Measurements from ENCODE around the gene BLACAT1.
"Not testable (repeated sequence)": the region's sequence is repeated elsewhere in the genome, so short reads cannot be mapped to it uniquely, and the experiment has no call there.

The BLACAT1 gene

DNA sequence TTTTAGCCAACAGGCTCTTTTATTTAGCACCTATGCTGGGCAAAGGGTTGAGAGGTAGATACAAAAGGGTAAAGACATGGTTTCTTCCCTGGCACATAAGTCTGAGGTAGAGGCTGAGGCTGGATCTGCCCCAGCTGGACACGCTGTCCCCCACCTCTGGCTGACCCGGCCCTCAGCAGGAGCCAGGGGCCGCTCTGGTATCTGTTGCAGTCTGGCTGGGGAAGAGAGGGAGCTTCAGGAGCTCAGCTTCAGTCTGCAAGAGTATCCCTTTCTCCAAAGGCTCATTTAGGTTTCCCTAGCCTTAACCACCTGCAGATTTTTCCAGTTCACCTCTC, 14.2 kb downstream of the BLACAT1 start:
- DNase-seq (ENCODE audit: low read depth): no peak

DNA sequence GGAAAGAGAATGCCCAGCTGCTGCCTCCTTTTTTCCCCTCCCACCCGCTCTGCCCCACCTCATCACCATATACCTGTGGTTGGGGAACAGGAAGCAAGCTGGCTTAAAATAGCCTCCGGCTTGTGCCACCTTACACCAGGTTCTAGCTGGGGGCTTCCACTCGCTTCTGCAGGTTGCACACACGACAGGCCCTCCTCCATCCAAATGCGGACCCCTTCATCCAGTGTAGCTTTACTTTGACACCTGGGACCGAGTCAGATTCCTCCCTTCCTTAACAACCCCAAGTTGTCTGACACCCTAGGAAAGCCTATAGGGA, 14.6 kb downstream of the BLACAT1 start:
- no peak for DNase-seq (ENCODE audit: low read depth)

DNA sequence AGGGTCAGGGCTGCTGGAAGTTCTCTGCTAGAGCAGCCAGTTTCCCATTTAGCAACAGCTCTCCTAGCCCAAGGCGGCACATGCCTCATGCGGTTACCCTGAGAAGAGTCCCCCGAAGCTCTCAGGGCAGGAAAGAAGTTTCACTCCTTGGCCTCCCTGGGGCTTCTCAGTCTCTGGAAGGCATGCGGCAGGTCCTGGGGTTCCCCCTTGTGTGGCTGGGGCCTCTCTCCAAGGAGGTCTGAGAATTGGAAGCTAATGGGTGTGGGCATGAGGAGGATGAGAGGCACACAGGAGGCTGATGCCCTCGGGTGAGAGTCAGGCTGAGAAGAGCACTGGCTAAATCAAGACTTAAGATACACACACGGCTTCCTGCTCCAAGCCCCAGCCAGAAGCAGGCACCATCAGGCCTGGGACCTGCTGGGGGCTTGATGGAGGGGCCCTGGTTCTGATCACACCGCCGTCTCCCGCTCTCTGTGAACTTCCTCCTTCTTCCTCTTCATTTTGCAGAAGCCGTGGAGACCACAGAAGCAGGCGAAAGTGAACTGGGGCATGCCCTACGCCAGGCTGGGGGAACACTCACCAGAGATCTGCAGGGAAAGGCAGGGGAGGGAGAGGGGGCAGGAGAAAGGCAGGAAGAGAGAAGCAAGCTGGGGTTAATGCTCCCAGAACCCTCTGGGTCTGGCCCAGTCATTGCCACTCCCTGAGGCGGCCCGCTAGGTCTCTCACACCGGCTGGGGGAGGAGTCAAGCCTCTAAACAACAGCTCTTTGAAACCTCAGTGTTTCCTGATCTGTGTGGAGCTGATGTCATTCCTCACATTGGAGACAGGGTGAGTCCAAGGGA, 15.1 kb downstream of the BLACAT1 start:
- peak; percentile 40 for DNase-seq (ENCODE audit: low read depth)

DNA sequence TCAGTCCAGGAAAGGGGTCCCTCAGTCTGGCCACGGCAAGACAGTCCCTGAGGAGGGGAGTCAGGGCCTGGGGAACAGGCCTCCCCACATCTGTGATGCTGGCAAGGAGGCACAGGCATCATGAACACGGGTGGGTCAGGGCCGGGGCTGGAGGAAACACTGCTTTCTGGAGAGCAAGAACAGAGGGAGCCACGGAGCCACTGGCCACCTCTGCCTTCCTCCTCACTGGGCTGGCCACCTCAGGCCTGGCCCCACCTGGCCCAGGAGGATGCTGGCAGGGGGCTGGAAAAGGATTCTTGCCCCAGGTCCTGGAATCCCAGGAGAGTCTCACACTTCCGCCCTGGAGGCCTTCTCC, 15.7 kb downstream of the BLACAT1 start:
- no peak for DNase-seq (ENCODE audit: low read depth)

DNA sequence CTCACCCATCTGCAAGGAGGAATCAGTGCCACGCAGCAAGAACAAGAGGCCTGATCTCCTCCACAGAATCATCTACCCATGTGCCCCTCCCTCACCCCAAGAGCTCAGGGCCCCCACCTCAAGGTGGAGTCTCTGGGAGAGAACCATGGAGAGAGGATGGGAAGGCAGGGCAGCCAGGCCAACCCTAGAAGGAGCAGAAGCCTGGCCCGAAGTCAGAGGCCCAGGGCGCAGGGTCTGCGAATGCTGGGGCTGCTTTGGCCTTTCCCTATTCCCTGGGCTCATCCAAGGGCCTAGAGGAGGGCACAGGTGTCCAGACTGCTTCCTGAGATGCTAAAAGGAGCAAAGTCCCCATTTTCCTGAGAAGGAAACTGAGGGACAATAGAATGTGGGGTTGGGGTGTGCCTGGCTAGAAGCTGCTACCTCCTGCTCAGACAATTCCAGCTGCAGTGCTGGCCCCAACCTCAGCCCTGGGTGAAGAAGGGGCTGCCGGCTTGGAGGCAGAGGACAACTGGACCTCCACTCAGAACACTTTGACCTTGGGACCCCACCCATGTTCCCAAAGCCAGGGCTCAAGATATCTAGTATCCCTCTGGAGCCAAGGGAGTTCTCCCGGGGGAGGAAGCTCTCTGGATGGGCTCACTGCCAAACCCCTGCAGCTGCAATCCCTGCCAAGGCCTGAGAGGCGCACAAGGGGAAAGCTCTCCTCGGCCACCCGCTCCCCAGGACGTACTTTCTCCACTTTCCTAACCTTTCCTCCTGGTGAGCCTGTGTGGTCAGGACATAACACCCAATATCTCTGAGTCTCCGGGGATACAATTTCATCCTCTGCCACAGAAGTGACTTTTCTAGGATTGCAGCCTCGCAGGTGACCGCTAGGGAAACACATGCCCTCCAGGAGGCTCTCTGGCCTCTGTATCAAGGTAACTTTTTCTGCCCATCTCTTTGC, 17.4 kb downstream of the BLACAT1 start:
- DNase-seq (ENCODE audit: low read depth): peak; percentile 78

DNA sequence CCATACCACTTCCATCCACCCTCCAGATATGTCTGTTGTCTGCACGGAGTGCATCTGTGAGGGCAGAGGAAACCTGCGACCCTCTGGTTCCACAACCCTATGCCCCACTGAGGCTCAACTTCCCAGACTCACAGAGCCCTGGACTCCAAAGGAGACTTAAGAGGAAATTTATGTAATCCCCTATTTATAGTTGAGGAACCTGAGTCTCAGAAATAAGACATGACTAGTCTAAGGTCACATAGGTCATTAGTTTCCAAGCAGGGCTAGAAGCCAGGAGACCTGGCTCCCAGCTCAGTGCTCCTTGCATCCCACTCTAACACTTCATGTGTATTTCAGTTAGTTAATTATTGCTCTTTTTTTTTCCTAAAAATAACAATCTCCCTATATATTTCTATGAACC, 18.3 kb downstream of the BLACAT1 start:
- DNase-seq (ENCODE audit: low read depth): no peak

DNA sequence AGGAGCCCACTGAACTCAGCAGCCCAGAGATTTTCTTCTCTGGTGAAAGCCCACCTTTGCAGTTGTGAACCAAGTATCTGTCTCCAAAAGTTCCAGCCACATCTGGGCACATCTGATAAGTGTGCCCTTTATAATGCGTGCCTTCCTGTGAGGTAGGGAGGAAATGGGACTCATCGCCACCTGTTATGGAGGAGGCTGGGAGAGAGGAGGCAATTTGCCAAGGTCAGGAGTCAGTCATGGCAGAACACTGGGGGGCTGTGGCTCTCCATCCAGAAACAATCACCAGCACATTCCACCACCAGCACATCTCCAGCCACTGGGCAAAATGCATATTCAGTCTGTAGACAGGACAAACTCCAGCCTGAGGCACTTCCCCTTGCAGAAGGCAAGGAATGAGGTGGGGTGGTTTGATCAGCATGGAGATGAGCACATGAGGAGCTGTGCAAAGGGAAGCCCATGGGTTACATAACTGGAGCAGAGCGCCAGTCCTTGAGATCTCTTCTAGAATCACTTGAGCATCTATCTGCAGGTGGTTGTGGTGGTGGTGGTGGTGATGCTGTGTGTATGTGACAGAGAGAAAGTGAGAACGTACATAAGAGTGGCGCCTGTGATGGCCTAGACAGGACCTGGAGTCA, 19.0 kb downstream of the BLACAT1 start:
- no peak for DNase-seq (ENCODE audit: low read depth)

DNA sequence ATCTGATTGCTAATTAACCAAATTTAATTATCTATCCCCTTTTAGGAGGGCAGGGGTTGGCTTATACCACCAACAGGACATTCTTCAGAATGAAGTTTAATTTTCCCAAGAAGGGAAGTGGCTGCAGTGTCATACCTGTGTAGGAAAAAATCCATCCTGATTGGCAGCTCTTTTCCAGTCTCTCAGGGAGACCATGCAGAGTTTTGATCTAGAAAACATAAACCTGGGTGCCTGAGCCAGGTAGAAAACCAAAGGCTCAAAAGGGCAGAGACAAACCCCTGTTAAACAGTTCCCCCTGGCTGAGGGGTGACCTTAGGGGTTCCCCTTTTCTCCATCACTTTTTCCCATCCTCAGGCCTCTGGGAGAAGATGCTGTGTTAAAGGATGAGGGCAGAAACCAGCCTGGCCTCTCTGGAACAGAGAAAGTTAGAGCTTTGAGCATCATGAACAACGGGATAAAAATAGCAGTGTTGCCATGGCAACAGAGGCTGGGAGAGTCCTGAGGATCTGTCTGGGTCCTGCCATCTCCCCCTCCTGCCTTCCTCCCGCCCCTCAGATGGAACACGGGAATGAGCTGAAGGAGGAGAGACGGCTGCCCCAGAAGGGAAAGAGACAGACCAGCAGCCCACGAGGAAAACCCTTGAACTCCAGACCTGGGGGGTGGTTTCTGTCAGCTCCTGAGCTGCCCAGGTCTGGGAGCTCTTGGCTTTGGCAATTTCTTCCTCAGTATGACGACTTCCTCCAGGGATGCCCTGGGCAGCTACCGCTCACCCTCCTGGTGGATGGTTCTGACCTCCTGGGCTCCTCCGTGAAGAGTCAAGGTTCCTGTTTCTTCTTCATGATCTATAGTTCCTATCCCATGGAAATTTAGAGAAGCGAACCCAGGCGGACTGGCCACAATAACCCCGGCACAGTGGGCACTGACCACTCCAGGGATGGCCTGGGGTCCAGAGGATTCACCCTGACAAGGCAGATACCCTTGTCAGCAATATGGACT, 20.0 kb downstream of the BLACAT1 start:
- DNase-seq (ENCODE audit: low read depth): peak; percentile 18

DNA sequence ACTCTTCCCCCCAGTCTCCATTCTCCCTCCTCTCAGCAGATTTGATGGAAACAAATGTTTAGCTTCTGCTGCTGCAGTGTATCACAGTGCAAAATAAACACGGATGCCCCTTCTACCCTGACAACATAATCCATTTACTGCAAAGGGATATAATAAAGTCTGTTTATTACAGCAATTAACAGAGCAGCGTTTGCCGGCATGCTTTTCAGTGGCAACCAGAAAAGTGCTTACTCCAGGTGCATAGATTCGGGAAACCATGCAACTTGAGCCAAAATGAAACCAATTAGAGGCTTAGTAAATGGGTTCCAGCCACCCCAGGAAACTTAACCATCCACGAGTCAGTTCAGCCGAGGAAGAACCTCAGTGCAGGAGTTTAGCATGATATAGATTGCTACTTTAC, 21.1 kb downstream of the BLACAT1 start:
- DNase-seq (ENCODE audit: low read depth): no peak

DNA sequence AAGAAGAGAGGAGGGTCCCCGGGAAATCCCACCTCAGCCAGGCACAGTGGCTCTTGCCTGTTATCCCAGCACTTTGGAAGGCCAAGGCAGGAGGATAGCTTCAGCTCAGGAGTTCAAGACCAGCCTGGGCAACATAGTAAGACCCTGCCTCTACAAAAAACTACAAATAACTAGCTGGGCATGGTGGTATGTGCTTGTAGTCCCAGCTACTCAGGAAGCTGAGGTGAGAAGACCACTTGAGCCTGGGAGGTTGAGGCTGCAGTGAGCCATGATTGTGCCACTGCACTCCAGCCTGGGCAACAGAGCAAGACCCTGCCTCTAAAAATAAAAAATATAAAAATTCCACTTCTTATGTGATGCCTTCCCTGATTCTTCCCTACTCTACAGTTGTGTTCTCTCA, 23.2 kb downstream of the BLACAT1 start:
- DNase-seq (ENCODE audit: low read depth): not testable (repeated sequence)

DNA sequence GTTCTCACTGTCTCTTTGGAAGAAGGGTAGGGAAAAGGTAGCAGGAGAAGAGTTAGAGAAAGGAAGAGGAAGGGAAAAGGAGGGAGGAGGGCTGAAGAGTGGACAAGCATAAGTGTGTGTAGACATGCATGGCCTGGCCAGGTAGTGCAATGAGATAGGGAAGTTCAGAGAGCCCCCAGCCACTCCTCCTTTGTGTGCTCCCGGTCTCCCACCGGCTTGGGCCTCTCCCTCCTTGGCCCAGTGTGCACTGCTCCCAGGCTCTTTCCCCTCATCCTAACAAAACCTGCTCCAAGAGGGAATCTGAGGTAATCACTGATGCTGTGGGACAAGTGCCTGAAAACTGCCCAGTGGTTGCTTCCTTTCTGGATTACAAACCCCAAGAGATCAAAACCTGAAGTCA, 23.7 kb downstream of the BLACAT1 start:
- DNase-seq (ENCODE audit: low read depth): no peak

DNA sequence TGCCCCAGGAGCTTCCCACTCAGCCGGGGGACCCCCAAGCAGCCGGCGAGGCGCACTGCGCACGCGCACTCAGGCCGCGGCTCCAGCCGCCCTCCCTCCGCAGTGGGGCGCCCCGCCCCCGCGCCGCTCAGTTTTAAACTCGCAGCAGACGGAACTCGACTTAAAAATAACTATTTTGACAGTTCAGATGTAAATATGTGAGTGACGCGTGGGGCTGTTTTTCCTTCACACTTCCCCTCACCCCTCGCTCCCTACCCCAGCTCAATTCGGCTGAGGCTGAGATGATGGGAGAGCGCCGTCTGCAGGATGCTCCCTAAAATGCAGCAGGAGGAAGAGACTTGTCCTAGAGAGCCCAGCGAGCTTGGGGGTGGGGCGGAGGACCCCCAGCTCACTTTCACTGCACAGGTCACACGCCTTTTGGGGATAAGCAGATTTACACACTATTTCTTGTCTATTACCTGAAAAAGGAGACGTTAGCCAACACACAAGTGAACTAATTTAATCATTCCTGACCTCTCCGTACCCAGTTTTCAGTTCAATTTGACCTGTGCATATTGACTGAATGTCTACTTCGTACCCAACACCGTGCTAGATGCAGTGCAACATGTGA, 25.0 kb downstream of the BLACAT1 start:
- DNase-seq (ENCODE audit: low read depth): peak; percentile 42

DNA sequence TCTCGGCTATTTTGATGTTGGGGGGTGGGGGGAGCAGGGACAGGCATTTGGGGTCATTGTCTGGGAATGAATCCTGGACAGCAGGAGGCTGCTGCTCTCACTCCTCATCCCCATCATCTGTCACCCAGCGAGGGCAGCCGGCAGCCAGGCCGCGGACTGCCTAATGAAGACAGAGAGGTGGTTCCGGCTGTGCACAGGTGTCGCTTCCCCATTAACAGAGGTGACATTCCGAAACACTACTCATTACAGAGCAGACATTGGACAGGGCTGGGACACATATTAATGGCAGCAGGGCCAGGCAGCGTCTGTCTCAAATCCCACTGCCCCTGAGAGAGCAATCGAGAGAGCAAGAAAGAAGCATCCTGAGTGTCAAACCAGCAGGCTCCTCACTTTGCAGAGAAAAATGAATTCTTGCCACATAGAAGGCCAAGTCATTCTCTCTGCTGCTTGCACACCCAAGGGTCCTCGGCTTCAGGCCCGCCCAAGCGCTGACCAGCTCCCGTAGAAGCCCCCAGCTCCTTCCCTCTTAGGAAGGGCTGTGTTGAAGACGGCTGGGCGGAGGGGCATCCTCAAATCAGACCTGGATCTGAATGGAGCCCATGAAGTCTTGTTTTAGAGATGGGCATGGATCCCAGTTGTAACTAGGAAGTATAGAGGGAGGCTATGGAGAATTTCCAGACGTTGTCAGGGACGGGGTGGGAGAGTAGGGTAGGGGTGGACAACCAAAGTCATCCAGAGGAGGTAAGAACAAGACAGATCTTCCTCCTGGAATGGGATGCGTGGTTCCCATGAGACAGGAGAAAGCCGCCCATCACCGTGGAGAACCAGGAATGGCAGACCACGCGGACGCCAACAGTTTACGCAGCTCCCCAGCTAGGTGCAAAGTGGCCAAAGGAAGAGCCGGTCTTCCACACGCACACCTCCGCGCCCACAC, 25.8 kb downstream of the BLACAT1 start:
- DNase-seq (ENCODE audit: low read depth): no peak

DNA sequence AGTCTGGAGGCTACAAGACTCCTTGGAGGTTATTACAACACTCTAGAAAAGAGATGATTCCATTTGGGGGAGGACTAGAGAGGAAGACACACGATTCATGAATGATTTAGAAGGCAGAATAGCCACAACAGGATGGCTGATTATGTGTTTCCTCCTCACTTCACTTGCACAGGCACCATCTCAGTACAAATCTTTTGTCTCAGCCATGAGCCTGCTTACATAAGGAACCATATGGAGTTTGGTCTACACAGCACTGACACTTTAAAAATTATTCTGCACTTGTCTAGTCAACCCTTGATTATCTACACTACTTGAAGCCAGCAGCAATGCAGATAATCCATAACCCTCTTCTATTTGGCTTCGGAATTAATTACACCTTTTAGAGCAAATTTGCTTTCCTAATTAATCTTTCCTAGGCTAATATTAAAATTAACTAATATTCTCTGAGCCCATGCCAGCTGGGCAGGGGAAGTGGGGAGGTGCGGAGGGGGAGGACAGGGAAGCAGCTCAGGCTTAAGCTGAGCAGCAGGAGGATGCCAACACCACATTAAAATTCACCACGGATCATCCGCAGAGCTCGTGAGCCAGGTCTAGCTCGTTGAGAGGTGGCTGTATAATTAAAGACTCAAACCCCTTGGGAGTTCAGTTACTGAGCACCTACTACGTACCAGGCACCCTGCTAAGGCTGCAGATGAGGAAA, 30.8 kb downstream of the BLACAT1 start:
- DNase-seq (ENCODE audit: low read depth): no peak

DNA sequence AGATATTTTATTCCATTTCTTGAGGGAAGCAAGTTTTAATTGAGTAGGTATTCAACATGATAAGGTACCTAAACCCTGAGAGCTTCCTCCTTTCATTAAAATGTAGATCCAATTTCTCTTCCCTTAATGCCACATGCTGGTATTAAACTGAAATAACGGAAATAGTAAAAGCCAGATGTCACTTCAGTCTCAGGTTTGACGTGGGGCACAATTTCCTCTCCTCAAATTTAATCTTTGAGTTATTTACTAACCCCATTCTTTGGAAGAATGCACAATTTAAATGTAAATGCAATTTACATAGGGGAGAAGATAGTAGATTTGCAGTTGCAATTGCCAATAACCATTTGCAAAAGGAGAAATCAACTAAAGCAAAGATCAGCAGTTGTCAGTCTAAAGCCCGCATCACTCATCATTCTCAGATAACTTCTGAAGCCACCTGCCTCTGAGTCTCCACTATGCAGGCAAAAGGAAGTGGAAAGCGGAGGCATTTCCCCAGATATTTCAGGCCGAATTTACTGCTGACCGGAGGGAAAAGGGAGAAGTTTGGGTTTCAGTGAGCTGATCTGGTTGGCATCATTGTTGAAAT, 31.9 kb downstream of the BLACAT1 start:
- DNase-seq (ENCODE audit: low read depth): no peak

DNA sequence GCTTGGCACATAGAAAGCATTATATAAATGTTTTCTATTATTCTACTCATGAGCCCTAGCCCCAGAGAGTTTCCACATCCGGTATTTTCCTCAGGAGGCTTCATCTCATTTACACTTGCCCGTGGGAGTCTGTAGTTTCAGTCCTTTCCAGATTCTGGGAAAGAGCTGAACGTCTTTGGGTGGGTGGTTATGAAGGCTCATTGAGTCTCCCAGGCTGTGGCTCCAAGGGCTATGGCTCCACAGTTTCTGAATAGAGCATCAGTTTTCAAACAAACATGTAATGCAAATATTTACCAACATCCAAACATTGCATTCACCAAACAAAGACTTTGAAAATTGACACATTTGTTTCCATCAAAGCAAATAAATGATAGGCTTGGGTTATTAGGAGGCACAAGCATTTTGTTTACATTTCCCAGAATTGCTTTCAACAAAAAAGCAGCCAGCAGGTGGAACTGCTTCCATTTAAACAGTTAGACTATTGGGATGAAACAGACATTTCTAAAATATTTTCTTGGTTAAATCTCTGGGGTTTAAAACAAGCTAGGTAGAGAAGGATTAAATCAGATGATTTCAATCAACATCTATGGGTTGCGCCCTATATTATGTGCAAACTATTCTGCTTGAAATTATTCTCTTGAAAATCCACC, 32.7 kb downstream of the BLACAT1 start:
- DNase-seq (ENCODE audit: low read depth): no peak

DNA sequence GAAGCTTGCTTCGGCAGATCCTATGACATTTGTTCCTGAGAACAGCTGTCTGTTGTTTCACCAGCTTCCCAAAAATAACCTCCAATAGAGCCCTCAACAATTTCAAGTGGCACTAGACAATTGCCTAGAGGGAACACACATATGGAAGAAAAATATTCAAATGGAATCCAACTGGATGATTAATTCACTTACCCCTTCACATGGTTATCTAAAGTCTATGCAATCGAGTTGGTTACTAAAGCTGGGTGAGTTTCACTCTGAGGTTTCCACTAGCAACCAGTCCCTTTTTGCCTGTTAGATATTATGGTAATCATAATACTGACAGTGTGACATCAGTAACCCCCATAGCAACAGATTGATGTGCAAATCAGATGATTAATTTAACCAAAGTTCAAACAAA, 34.0 kb downstream of the BLACAT1 start, which contains the start of gene LEMD1:
TSS of gene LEMD1 (minus strand) at position 259 of the 400 bp plus-strand sequence. CDS start 1,520 bp downstream, outside the sequence.
- DNase-seq (ENCODE audit: low read depth): peak; percentile 11

DNA sequence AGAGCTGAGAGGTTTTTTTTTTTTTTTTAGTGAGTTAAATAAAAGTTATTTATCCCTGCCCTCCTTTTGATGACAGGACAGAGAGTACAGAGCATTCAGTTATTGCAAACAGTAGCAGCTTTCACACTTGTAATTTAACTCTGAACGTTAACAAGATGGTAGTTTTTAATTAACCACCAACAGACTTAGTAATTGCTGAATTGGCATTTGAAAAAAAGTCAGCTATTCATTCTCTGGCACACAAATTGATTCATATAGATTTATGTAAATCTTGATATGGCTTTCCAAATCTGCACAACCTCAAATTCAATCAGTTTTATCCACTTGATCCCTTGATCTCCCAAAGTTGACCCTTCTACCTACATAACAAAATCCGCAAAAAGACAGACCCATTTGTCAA, 34.9 kb downstream of the BLACAT1 start:
- DNase-seq (ENCODE audit: low read depth): no peak

Data from EH (cell line).